ENCODE results near the gene SHC4.

DNA sequence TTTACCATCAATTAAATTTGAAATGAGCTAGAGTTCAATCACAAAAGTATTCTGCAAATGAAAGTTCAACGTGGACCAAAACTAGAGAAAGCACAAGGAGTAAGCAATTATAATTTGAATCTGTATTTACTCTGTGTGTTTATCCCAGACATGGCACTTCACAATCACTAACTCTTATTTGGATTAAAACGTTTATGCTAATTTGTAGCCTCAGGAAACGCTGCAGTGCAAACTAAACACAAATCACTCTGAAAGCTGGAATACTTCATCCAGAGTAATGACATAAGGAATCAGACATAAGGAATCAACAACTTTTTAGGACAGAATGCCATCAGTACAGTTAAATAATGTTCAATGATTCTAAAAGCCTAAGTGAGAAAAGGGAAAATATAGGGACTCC, 171.3 kb downstream of the SHC4 start:
- TF ChIP-seq, protein P1, sequence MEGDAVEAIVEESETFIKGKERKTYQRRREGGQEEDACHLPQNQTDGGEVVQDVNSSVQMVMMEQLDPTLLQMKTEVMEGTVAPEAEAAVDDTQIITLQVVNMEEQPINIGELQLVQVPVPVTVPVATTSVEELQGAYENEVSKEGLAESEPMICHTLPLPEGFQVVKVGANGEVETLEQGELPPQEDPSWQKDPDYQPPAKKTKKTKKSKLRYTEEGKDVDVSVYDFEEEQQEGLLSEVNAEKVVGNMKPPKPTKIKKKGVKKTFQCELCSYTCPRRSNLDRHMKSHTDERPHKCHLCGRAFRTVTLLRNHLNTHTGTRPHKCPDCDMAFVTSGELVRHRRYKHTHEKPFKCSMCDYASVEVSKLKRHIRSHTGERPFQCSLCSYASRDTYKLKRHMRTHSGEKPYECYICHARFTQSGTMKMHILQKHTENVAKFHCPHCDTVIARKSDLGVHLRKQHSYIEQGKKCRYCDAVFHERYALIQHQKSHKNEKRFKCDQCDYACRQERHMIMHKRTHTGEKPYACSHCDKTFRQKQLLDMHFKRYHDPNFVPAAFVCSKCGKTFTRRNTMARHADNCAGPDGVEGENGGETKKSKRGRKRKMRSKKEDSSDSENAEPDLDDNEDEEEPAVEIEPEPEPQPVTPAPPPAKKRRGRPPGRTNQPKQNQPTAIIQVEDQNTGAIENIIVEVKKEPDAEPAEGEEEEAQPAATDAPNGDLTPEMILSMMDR (IDR thresholded peaks at IDR 0.05; ENCODE audit: low read depth, low read length) = no peak
- TF ChIP-seq POLR2A (IDR thresholded peaks at IDR 0.05; ENCODE audit: extremely low read depth, insufficient read length) (no peak), MYC (IDR thresholded peaks at IDR 0.05; ENCODE audit: low read depth, low read length) (no peak)
- TF ChIP-seq, protein P2, sequence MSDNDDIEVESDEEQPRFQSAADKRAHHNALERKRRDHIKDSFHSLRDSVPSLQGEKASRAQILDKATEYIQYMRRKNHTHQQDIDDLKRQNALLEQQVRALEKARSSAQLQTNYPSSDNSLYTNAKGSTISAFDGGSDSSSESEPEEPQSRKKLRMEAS (IDR thresholded peaks at IDR 0.05; ENCODE audit: low read depth, low read length) = no peak
